OCI-LY1 (cell line): Measurements from ENCODE around the gene CAPN15.

Experiments used
- EZH2 ChIP-seq: fragments of 200-600 bp; sonication (generic), shearing (Covaris generic); IDR thresholded peaks from 2 replicates; pipeline ENCODE4 v1.8.0; 2017; ENCODE audit warnings: borderline replicate concordance, mixed run types, mild to moderate bottlenecking, antibody characterized with exemption, low read length, moderate library complexity, mixed read lengths
- TF ChIP-seq, protein P1 (sequence below): fragments of 200-600 bp; sonication (generic), shearing (Covaris generic); IDR thresholded peaks from 2 replicates; pipeline ENCODE4 v1.5.1; 2017; ENCODE audit warnings: mild to moderate bottlenecking, antibody characterized with exemption, low read length, moderate library complexity, mixed read lengths

DNA sequence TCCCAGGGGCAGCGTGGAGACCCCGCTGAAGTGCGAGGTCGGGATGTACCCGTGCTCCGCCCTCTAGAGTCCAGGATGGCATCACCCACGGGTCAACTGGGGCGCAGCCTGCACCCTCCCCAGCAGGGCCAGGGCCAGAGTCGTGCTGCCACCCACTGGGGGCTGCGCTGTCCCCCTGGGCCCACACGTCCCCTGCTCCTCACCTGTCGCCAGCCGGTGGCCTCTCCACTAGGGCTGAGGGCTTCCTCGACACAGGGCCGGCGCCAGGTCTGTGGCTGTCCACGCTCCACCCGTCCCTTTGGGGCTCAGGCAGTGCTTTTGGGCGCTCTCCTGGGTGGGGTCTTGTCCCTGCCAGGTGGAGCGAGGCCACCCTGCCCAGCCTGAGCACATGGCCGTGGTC is 21.1 kb downstream of the CAPN15 start:
- TF ChIP-seq, protein P1, sequence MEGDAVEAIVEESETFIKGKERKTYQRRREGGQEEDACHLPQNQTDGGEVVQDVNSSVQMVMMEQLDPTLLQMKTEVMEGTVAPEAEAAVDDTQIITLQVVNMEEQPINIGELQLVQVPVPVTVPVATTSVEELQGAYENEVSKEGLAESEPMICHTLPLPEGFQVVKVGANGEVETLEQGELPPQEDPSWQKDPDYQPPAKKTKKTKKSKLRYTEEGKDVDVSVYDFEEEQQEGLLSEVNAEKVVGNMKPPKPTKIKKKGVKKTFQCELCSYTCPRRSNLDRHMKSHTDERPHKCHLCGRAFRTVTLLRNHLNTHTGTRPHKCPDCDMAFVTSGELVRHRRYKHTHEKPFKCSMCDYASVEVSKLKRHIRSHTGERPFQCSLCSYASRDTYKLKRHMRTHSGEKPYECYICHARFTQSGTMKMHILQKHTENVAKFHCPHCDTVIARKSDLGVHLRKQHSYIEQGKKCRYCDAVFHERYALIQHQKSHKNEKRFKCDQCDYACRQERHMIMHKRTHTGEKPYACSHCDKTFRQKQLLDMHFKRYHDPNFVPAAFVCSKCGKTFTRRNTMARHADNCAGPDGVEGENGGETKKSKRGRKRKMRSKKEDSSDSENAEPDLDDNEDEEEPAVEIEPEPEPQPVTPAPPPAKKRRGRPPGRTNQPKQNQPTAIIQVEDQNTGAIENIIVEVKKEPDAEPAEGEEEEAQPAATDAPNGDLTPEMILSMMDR, result no peak
- TF ChIP-seq EZH2, result no peak
